ENCODE data around the gene GRAMD1A.

The GRAMD1A gene

GRCh38 chr19:35039881-35040825 lies 40.0 kb downstream of the GRAMD1A start:
- in situ Hi-C loops (cut with MboI; ENCODE audit: low sequenced_read_pairs, unreplicated experiment), result no loop called here
- DNase-seq (ENCODE audit: low spot score), result no peak
- no peak for TF ChIP-seq CTCF (IDR thresholded peaks at IDR 0.05; ENCODE audit: borderline replicate concordance, control extremely low read depth, extremely low read depth, insufficient read depth, missing control alignments)

GRCh38 chr19:35040826-35041547 lies 40.9 kb downstream of the GRAMD1A start:
- TF ChIP-seq CTCF (IDR thresholded peaks at IDR 0.05; ENCODE audit: borderline replicate concordance, control extremely low read depth, extremely low read depth, insufficient read depth, missing control alignments), result no peak
- no peak for DNase-seq (ENCODE audit: low spot score)
- in situ Hi-C loops (cut with MboI; ENCODE audit: low sequenced_read_pairs, unreplicated experiment), result no loop called here

- no peak for TF ChIP-seq CTCF (IDR thresholded peaks at IDR 0.05; ENCODE audit: borderline replicate concordance, control extremely low read depth, extremely low read depth, insufficient read depth, missing control alignments)
- in situ Hi-C loops (cut with MboI; ENCODE audit: low sequenced_read_pairs, unreplicated experiment), result no loop called here
- no peak for DNase-seq (ENCODE audit: low spot score)
These were observed 41.5 kb downstream of the GRAMD1A start, which contains the start of gene HPN for GRCh38 chr19:35041548-35042055. TSS of gene HPN (plus strand) at chr19:35041721. CDS start at chr19:35042507, 786 bp downstream.

GRCh38 chr19:35042056-35042730 lies 42.1 kb downstream of the GRAMD1A start:
- no peak for TF ChIP-seq CTCF (IDR thresholded peaks at IDR 0.05; ENCODE audit: borderline replicate concordance, control extremely low read depth, extremely low read depth, insufficient read depth, missing control alignments)
- in situ Hi-C loops (cut with MboI; ENCODE audit: low sequenced_read_pairs, unreplicated experiment), result no loop called here
- DNase-seq (ENCODE audit: low spot score), result no peak

GRCh38 chr19:35042954-35043604 lies 43.0 kb downstream of the GRAMD1A start:
- DNase-seq (ENCODE audit: low spot score), result no peak
- in situ Hi-C loops (cut with MboI; ENCODE audit: low sequenced_read_pairs, unreplicated experiment), result no loop called here
- no peak for TF ChIP-seq CTCF (IDR thresholded peaks at IDR 0.05; ENCODE audit: borderline replicate concordance, control extremely low read depth, extremely low read depth, insufficient read depth, missing control alignments)

All from GM13976 (cell line).